ENCODE measurements around the gene SMIM23. TPM values are rescaled to one million over a fixed set of nuclear protein-coding genes. Genes with fewer than 3 reads are reported as not detected.

The SMIM23 gene
- polyA plus RNA-seq, 2 of the 4 experiments (the other 2 are of a cell fraction) = not detected

- FAIRE-seq = no peak
- H3K4me1 ChIP-seq = no peaks in the 10 kb centered on the region
- ChIA-PET CTCF (interaction anchor here (0.7 to 1.8 kb wide), 5 partner anchors 8 to 1489 kb away, joined by 3 to 6 read pairs (median 4); no protein-coding TSS in a partner anchor), POLR2A (interaction anchor here (0.5 kb wide), 1 partner anchor 205 kb away, joined by 5 read pairs; no protein-coding TSS in a partner anchor)
- no peak for TF ChIP-seq JUN (IDR thresholded peaks at IDR 0.05)
- no peak for TF ChIP-seq NR3C1 (IDR thresholded peaks at IDR 0.05)
- TF ChIP-seq, protein P1, sequence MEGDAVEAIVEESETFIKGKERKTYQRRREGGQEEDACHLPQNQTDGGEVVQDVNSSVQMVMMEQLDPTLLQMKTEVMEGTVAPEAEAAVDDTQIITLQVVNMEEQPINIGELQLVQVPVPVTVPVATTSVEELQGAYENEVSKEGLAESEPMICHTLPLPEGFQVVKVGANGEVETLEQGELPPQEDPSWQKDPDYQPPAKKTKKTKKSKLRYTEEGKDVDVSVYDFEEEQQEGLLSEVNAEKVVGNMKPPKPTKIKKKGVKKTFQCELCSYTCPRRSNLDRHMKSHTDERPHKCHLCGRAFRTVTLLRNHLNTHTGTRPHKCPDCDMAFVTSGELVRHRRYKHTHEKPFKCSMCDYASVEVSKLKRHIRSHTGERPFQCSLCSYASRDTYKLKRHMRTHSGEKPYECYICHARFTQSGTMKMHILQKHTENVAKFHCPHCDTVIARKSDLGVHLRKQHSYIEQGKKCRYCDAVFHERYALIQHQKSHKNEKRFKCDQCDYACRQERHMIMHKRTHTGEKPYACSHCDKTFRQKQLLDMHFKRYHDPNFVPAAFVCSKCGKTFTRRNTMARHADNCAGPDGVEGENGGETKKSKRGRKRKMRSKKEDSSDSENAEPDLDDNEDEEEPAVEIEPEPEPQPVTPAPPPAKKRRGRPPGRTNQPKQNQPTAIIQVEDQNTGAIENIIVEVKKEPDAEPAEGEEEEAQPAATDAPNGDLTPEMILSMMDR (IDR thresholded peaks at IDR 0.05) = no peak
- no peak overlapping the region for H3K4me2 ChIP-seq
- no peak overlapping the region for H3K4me3 ChIP-seq
- no peaks in the 10 kb centered on the region for H3K9me3 ChIP-seq
- no peak overlapping the region for H3K27ac ChIP-seq
- ATAC-seq = peak in 1 of 2 experiments; percentile 53; a peak in 2 of 6 replicates
- WGBS (ENCODE audit: missing lambda C conversion rate) = 38% methylated on average over 12 of the region's 12 CpGs
- DNase-seq (ENCODE audit: low read depth in 1 of 2, low spot score in 1 of 2) = no peak
Measured at GRCh38 chr5:171838066-171838465, 52.4 kb downstream of the SMIM23 start.

- ChIA-PET CTCF (interaction anchor here (1.1 to 1.8 kb wide), 2 partner anchors 68 to 420 kb away, joined by 3 to 6 read pairs; no protein-coding TSS in a partner anchor), POLR2A (no interaction called here)
- Histone ChIP-seq H3K27ac (no peak overlapping the region), H3K4me2 (no peak overlapping the region), H3K9me3 (no peaks in the 10 kb centered on the region), H3K4me3 (no peak overlapping the region), H3K4me1 (no peaks in the 10 kb centered on the region)
- no peak for TF ChIP-seq RNF2 (IDR thresholded peaks at IDR 0.05; ENCODE audit: borderline replicate concordance, low read depth)
- 72% methylated on average over 2 of the region's 2 CpGs for WGBS (ENCODE audit: missing lambda C conversion rate)
- no peak for DNase-seq (ENCODE audit: low read depth in 1 of 2, low spot score in 1 of 2)
- no peak for FAIRE-seq
- ATAC-seq = no peak
Measured at GRCh38 chr5:171839112-171839511, 53.5 kb downstream of the SMIM23 start.

DNA sequence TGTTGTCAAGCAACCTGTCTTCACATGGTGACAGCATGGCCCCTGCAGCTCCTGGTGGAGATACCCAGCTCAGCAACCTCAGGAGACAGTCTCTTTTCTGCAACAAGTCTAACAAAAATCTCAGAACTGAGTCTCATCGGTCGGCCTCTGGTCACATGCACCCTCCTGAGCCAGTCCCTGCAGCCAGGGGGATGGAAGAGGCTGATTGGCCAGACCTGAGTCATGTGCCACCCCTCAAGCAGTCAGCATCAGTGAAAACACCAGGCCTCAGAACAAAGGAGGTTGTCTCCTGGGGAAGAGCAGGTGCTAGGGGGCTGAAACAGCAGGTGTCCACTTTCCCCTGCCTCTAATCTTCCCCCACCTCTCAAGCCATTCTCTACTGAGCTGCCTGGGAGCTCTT is 54.4 kb downstream of the SMIM23 start:
- 25% methylated on average over 2 of the region's 2 CpGs for WGBS (ENCODE audit: missing lambda C conversion rate)
- FAIRE-seq (no peak), ATAC-seq (peak in 1 of 2 experiments; percentile 69; a peak in 3 of 6 replicates), DNase-seq (ENCODE audit: low read depth in 1 of 2, low spot score in 1 of 2) (peak; percentile 18 to 27)
- ChIA-PET CTCF (interaction anchor here (1.1 to 2.1 kb wide), 3 partner anchors 14 to 1095 kb away, joined by 3 to 5 read pairs (median 3); no protein-coding TSS in a partner anchor), POLR2A (no interaction called here)
- Histone ChIP-seq H3K4me2 (no peak overlapping the region), H3K4me1 (no peaks in the 10 kb centered on the region), H3K27ac (no peak overlapping the region), H3K9me3 (no peaks in the 10 kb centered on the region), H3K4me3 (no peak overlapping the region)
- TF ChIP-seq POLR2A (IDR thresholded peaks at IDR 0.05; ENCODE audit: low read length) = no peak
- peak; percentile 72 for TF ChIP-seq USF2 (IDR thresholded peaks at IDR 0.05)
- TF ChIP-seq FOSB (CRISPR knock-in tag; IDR thresholded peaks at IDR 0.05) = no peak
- TF ChIP-seq HOXB13 (CRISPR knock-in tag; IDR thresholded peaks at IDR 0.05; ENCODE audit: low read depth) = no peak
- TF ChIP-seq FOXS1 (CRISPR knock-in tag; IDR thresholded peaks at IDR 0.05) = no peak

Other genes starting within 250 kb of the SMIM23 start
- 80.2 and 87.4 TPM in 2 replicates for gene FBXW11, start 220.8 kb downstream of the SMIM23 start, polyA plus RNA-seq (2011; rRNA removed)
- gene FBXW11, start 220.8 kb downstream of the SMIM23 start, polyA plus RNA-seq (2017; fragmentation: RNase III; extraction: RNeasy Plus Mini Kit Qiagen cat#74134 plus additional on column Dnase treatment) = 37.8 to 40.3 TPM (median 39.3 TPM) in 3 replicates

All from A549 (cell line).